Superior temporal gyrus (tissue), 1 donor: ENCODE measurements around the gene XRCC2.

Experiments
- DNase-seq: peaks from one replicate; pipeline ENCODE4 v3.0.0-alpha.2; 2016; ENCODE audit errors: extremely low spot score

XRCC2 gene

GRCh38 chr7:152615031-152615741 lies 60.8 kb downstream of the XRCC2 start:
- peak; percentile 52 for DNase-seq

GRCh38 chr7:152608656-152609055 lies 67.3 kb downstream of the XRCC2 start:
- no peak for DNase-seq

- no peak for DNase-seq
Measured at GRCh38 chr7:152608208-152608607, 67.7 kb downstream of the XRCC2 start.

GRCh38 chr7:152607007-152607406 lies 68.9 kb downstream of the XRCC2 start:
- no peak for DNase-seq

GRCh38 chr7:152602962-152603361 lies 73.0 kb downstream of the XRCC2 start:
- no peak for DNase-seq

GRCh38 chr7:152601305-152601798 lies 74.6 kb downstream of the XRCC2 start:
- DNase-seq, result no peak

DNA sequence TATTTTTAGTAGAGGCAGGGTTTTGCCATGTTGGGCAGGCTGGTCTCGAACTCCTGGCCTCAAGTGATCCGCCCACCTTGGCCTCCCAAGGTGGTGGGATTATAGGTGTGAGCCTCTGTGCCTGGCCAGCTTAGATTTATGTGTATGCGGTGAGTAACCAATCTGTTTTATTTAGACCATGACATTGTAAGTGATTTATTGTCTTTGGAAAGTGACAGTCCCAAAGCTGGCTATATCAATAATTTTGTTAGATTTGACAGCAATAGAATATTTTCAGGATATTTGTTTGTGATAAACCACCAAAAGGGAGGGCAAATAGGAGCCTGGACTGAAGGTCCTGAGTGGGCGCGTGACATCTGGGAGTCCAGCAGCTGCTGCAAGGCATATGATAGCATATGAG lies 75.7 kb downstream of the XRCC2 start:
- DNase-seq, result no peak

GRCh38 chr7:152597507-152597906 lies 78.4 kb downstream of the XRCC2 start:
- no peak for DNase-seq

GRCh38 chr7:152596824-152597223 lies 79.1 kb downstream of the XRCC2 start:
- no peak for DNase-seq
